GM21717 (cell line): ENCODE data around the gene ADCY9.

Experiments used
- ATAC-seq: cut with Tn5 transposase; IDR thresholded peaks from one replicate; pipeline ENCODE4 v1.9.1; 2021; ENCODE audit warnings: mild to moderate bottlenecking, moderate library complexity; ENCODE audit not compliant: unreplicated experiment

The ADCY9 gene

DNA sequence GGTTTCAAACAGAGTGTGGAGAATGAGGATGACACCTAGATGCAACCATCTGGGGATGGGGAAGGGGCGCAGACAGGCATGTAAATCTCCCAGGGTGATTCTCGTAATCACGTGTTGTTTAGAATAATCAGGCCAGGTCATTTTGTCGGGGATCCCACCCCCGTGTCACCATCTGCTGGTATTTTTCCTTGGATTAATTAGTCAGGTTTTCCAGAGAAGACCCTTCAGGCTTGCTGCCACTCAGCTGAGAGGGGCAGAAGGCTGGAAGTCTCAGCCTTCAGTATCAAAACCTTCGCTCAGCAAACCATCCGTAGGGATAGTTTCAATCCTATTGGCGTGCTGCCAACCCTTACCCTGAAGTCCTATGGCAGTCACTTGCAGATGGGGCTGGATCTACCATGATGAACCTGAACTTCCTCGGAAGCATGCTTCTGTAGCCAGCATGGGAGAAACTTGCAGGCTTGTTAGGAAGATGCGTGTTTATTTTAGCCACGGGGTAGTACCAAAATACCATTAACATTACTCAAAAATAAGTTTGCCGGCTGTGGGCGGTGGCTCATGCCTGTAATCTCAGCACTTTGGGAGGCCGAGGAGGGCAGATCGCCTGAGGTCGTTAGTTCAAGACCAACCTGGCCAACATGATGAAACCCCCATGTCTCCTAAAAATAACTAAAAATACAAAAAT is 7.5 kb upstream of the ADCY9 start:
- no peak for ATAC-seq

DNA sequence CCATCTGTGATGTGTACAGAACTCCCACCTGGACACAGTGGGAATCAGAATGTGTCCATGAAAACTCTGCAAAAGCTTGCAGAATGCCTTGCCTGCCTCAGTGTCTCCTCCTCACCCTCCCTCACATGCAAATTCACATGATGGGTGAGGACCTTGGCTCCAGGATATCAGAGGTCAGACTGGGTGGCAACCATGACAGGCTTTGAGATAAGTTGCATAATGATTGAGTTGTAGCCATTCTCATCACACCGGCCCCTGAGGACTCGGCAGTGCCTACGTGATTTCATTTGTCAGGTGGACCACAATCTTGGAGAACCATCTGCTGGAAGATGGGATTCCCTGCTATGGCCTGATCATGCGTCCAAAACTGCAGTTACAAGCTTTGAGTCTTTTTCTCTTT is 3.9 kb upstream of the ADCY9 start:
- no peak for ATAC-seq

DNA sequence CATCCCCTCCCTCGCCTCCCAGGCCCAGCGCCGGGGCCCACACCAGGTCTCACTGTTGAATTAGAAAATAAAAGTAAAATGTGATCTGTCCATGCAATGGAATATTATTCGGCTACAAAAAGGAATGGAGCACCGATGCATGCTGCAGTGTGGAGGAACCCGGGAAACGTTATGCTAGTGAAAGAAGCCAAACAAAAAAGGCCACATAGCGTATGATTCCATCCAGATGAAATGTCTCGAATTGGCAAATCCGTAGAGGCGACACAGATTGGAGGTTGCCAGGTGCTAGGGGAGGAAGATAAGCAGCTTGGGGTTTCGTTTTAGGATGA is 972 bp upstream of the ADCY9 start:
- no peak for ATAC-seq

DNA sequence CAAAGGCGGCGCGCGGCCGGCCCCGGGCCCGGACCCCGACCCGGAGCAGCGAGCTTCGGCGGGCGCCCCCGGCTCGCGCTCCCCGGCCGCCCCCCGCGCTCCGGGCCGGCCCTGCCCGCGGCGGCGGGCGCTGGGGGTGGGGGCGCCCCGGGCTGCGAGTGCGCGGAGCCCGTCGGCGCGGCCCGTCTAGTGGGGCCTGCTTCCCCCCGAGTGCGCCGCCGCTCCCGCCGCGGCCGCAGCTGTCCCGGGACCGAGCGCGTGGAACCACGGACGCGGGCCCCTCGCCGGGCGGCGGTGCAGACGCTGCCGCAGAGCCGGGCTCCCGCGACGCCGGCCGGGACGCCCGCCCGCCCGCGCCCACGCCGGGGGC is 308 bp downstream of the ADCY9 start:
- ATAC-seq: no peak

DNA sequence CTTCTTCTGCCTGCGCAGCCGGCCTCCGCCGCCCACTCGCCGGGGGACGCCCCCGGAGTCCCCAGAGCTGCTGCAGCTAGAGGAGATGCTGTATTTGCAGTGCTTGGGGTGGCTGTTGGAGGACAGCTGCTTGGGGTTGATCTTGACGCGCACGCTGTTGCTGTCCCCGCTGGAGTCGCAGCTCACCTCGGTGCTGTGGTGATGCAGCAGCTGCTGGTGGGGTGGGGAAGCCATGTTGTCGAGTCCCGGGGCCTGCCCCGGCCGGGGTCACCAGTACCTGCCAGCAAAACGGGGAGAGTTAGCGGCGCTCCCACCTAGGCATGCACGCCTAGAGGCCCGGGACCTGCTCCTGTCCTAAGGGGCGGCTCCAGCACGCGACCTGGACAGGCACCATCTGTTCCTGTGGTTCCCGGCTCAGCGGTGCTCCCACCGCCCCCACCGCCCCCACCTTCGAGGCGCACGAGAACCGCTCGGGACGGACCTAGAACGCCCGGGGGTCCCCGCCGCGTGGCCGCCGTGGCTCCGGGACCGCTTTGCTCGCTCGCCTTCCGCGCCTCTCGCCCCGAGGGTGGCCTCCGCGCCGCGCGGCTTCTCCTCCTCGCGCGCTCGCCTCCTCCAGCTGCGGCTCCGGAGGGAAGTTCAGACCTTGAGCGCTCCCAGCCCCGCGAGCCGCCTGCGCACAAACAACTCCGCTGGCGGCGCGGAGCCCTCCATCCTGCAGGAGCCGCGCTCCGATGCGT is 863 bp downstream of the ADCY9 start:
- no peak for ATAC-seq

DNA sequence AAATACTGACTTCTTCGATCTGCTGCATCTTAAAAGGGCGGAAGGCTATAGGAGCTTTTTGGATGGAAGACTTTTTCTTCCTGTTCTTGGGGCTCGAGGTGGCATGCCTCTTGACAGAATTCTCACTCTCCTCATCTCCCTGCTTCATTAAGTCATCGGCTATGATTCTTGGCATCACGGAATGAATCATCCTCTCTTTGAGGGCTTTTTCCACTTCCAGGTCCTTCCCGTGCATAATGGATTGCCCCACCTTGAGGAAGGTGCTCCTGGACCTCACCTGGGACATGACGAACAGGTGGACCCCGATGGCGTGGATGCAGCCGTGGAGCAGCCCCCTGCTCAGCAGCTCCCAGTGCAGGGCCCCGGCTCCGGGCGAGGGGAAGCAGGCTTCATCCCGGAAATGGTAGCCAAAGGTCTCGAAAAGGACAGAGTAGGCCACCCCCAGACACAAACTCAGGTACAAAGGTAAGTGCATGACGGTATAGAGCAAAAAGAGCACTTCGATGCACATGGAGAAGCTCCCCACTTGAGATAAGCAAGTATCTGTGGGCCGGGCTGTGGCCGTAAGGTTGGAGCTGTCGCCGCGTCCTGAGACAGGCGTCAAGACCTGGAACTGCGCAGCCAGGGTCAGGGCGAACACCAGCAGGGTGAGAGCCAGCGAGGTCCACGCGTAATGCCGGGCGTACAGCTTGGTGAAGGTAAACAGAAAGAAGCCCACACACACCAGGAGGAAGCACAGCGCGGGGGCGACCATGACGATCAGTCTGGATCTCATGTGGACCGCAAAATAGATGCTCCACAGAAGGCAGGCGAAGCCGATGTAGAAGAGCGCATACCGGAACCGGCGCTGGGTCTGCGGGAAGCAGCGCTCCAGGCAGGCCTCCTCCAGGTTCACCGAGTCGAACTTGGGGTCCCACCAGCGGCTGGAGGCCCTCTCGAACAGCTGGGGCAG is 1.7 kb downstream of the ADCY9 start:
- ATAC-seq: no peak

DNA sequence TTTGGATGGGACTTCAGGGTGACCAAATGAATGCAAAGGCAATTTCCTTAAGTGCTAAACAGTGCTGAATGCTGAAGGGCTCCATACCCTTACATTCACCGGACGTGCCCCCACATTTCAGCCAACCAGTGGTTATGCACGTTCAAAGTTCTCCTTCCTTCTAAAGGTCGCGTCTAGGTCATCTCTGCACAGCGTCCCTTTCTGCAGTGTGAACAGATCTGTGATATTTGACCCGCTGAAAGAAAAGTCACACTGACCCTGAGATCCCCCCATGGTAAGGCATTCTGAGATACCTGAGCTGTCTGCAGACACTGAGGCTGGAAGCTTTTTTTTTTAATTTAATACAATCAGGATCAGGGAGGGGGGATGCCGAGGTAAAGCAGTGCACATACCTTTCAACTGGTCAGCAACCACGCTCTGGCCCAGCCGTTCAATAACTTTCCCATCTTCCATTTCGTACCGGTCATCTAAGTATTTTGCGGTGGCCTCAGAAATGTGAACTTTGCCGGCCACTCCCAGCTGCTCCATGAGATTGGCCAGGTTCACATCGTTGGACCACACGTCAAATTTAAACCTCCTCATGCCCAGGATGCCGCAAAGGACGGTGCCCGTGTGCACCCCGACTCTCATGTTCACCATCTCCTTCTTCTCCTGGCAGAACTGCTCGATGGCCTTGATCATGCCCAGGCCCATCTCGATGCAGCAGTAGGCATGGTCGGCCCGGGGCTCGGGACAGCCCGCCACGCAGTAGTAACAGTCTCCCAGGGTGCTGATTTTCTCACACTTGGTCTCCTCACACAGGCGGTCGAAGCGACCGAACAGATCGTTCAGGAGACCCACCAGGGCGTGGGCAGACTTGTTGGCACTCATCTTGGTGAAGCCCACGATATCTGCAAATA is 2.6 kb downstream of the ADCY9 start:
- ATAC-seq: no peak

DNA sequence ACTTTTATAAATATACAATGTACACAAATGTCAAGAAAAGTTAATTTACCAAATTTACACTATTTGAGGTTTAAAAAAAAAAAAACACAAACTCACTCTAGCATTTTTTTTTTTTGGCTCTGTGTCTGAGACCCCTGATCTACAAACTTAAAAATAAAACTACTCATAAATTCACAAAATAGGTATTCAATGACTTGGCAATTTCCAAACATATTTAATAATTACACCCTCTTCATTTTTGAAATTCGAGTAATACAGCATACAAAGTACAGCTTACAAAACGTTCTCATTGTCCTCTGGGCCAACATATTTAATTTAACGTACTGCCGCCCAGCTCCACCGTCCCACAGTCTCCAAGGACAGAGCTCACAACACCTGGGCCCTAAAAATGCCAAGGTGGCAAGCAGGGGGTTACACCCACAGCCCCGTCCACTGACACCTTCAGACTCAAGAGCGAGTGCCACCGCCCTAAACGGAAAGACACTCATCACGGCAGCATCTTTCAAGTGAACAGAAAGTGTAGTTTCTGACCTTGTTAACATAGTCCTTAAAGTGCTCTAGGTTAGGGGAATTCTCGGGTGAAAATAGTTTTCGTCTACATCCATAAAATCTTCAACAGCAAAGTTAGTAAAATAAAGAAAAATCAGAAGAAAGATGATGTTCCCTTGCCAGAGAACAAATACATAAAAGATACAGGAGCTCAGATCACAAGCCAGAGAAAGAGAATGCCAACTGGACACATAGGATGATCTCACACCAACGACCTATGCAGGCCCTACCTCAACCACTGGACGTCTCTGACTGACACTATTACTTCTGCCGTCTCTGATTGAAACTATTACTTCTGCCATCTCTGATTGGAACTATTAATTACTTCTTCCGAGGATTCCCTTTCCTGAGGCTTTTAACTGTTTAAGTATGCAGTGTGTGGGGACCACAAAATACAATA is 4.2 kb downstream of the ADCY9 start:
- no peak for ATAC-seq

DNA sequence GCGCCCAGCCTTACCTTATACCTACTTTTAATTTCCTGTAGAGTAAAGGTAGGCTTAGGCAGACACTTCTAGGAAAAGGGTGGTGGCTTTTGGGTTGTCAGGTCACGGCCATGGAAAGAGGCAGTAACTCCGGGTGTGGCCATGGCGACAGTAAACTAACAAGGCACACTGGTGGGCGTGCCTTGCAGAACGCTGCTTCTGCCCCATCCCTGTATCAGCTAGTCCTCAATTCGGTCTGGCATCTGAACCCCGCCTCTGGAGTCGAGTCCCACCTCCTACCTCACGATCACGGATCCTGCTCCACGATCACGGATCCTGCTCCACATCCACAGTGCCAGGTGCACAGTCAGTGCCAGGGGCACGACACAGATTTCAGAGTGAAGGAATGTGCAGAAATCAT is 5.6 kb downstream of the ADCY9 start:
- no peak for ATAC-seq

DNA sequence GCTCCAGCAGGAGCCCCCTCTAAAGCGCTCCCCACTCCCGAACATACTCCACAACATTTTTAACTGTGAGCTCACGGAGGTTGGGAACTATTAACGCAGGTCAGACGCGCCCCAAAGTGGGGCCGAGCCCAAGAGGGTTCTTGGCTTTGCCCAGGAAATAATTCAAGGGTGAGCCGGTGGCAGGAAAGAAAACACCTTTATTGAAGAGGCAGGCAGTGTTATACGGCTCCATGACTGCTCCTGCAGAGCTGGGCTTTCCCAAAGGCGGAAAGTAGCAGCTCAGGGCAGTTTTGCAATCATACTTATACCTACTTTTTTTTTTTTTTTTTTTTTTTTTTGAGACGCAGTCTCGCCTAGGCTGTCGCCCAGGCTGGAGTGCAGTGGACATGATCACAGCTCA is 6.2 kb downstream of the ADCY9 start:
- ATAC-seq: no peak

DNA sequence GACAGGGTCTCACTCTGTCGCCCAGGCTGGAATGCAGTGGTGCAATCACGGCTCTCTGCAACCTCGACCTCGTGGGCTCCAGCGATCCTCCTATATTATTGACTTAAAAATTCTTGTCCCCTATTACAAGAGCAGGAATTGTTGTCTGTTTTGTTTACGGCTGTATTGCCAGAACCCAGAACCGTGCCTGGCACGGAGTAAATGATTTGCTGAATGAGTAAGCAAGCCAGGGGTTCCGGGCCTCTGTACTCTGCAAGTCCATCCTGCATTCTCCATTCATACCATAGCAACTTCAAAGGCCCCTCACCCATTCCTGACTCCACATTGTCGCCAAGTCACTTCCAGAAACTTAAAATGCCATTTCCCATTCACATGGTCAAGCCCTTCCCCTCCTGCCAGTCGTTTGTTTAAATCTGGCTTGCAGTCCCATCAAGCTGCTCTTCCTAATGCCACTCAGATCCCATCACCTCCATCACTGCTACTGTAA is 6.9 kb downstream of the ADCY9 start:
- no peak for ATAC-seq

DNA sequence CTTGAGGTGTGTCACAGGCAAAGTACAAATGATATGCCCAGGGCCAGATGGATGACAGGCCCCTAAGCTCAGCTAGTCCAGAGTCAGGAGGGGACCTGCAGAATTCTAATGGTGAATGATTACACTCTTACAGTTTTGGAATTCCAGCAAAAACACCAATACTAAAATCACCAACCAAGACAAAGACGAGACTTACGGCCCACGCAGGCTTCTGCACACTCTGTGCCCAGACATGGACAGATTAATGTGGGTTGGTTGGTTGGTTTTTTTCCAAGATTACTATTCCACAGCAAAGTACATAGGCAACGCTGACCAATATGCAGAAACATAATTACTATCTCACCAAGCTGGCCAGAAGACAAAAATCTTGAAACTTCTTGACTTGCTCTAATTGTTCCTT is 9.7 kb downstream of the ADCY9 start:
- no peak for ATAC-seq

DNA sequence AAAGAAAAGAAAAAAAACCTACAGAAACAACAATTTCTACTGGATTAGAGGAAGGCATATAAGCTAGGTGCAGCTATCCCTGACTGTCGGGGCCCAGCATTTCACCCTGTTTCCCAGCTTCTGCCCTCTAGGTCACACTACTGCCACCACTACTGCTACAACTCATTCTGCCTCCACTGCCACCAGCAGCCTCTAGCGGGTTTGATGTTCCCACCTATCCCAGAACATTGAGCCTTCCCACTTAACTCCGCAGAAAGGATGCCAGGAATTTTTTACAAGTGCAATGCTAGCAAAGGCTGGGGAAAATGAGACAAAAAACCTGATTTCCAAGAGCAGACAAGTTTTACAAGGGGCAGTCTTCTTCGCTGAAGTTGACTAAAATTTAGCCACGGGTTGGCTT is 10.4 kb downstream of the ADCY9 start:
- no peak for ATAC-seq

DNA sequence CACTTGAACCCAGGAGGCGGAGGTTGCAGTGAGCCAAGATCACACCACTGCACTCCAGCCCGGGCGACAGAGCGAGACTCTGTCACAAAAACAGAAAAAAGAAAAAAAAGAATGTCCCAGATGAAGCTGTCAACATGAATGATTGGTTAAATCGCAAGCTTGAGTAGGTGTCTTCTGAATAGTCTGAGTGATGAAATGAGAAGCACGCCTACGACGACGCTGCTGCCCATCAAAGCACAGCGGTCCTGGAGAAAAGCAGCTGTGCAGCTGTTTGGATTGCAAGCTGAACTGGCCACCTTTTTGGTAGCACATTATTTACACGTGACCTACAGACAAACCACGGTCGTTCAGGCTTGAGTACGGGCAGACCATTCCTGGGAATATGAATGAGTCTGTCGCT is 12.5 kb downstream of the ADCY9 start:
- ATAC-seq: no peak

DNA sequence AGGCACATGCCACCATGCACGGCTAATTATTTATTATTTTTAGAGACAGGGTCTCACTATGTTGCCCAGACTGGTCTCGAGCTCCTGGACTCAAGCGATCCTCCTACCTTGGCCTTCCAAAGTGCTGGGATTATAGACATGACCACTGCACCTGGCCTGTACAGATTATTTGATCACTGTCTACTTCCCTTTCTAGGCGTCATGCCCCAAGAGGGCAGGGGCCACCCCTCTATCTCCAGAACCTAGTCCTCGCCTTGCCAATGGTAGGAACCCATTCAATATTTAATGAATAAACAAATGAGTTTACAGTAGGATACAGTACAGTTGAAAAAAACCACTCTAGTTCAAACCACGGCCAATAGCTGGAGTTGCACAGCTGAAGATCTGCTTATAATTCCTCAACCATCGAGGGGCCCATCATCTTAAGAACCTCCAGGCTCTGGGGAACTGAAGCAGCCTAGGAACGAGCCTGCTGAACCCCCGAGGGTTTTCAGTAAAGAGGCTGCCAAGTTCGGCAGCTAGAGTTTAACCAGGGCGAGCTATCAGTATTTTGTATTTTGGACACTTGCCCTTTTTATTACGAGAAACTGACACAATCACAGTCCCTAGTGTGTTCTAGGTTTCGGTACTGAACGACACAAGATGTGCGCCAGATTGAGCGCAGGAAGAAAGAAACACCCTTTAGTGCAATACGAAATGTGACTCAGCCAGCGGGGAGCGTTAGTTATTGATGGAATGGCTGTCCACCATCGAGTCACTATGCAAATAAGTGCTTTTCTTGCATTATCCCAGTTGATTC is 14.6 kb downstream of the ADCY9 start:
- no peak for ATAC-seq

DNA sequence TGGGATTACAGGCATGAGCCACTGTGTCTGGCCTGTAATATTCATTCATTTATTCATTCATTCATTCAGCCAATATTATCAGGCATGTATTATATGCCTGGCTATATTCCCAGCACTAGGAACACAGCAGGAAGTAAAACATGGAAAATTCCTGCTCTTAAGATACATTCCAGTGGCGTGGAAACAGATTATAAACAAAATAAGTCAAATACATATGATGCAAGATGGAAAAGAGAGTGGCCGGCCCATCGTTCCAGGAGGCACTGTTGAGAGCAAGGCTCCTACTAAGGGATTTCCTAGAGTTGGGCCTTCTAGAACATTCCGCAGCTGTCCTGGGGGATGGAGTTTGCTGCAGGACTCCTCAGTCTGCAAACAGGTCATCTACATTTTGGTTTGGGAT is 17.7 kb downstream of the ADCY9 start:
- ATAC-seq: no peak

DNA sequence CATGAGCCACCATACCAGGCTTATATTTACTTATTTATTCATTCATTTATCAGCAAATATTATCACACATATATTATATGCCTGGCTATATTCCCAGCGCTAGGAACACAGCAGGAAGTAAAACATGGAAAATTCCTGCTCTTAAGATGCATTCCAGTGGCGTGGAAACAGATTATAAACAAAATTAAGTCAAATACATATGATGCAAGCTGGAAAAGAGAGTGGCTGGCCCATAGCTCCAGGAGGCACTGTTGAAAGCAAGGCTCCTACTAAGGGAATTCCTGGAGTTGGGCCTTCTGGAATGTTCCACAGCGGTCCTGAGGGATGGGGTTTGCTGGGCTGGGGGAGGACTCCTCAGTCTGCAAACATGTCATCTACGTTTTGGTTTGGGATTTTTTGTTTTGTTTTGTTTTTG is 18.4 kb downstream of the ADCY9 start:
- ATAC-seq: no peak

DNA sequence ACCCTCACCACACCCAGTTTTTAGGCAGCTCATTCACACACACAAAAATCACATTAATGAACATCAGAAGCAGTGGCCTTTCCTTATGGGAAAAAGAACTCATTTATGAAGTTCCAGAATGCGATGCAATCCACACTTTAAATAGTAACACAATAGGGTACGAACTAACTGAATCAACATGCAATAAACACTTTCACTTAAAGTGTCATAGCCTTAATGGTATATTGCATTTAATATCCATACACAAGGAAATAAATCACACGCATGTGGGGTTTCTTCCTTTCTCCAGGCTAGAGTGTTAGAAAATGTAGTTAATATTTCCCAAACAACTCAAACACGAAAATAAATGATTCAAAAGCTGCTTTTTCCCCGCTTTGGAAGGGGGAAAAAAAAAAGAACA is 19.7 kb downstream of the ADCY9 start:
- no peak for ATAC-seq
